ENCODE measurements around the gene LPA. TPM values are rescaled to one million over a fixed set of nuclear protein-coding genes. Genes with fewer than 3 reads are reported as not detected.
"Not testable (repeated sequence)": the region's sequence is repeated elsewhere in the genome, so short reads cannot be mapped to it uniquely, and the experiment has no call there.

LPA gene
- total RNA-seq, 1 experiment from 2014 or later, result 0.61 TPM

GRCh38 chr6:160685762-160686450, 21.8 kb upstream of the LPA start:
- peaks cover 12% of the 10 kb centered on the region for H3K36me3 Mint-ChIP-seq
- no peak for DNase-seq (ENCODE audit: low spot score)
- peak overlapping the region; percentile 31; the same call in 1 of the 2 replicates for H3K4me3 Mint-ChIP-seq
- CTCF ChIA-PET, result no interaction called here
- peaks cover 6% of the 10 kb centered on the region for H3K4me1 Mint-ChIP-seq
- TF ChIP-seq IRF2 (CRISPR knock-in tag; IDR thresholded peaks at IDR 0.05; ENCODE audit: borderline replicate concordance, low read depth), result no peak
- no peak for TF ChIP-seq TP53 (CRISPR knock-in tag; IDR thresholded peaks at IDR 0.05)
- no peak for TF ChIP-seq MYBL2 (CRISPR knock-in tag; IDR thresholded peaks at IDR 0.05)
- TF ChIP-seq OVOL2 (CRISPR knock-in tag; IDR thresholded peaks at IDR 0.05; ENCODE audit: borderline replicate concordance), result no peak
- TF ChIP-seq, protein P1, sequence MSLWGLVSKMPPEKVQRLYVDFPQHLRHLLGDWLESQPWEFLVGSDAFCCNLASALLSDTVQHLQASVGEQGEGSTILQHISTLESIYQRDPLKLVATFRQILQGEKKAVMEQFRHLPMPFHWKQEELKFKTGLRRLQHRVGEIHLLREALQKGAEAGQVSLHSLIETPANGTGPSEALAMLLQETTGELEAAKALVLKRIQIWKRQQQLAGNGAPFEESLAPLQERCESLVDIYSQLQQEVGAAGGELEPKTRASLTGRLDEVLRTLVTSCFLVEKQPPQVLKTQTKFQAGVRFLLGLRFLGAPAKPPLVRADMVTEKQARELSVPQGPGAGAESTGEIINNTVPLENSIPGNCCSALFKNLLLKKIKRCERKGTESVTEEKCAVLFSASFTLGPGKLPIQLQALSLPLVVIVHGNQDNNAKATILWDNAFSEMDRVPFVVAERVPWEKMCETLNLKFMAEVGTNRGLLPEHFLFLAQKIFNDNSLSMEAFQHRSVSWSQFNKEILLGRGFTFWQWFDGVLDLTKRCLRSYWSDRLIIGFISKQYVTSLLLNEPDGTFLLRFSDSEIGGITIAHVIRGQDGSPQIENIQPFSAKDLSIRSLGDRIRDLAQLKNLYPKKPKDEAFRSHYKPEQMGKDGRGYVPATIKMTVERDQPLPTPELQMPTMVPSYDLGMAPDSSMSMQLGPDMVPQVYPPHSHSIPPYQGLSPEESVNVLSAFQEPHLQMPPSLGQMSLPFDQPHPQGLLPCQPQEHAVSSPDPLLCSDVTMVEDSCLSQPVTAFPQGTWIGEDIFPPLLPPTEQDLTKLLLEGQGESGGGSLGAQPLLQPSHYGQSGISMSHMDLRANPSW (CRISPR knock-in tag; conservative IDR thresholded peaks at IDR 0.05; ENCODE audit: low read depth), result no peak
- TF ChIP-seq E2F5 (CRISPR knock-in tag; IDR thresholded peaks at IDR 0.05), result no peak
- TF ChIP-seq ATF3 (CRISPR knock-in tag; conservative IDR thresholded peaks at IDR 0.05), result no peak
- TF ChIP-seq HMGA2 (CRISPR knock-in tag; IDR thresholded peaks at IDR 0.05), result no peak
- TF ChIP-seq NR1H2 (CRISPR knock-in tag; IDR thresholded peaks at IDR 0.05), result no peak
- H3K9me3 Mint-ChIP-seq, result peaks cover 24% of the 10 kb centered on the region
- POLR2A ChIA-PET, result no interaction called here
- peaks cover 2% of the 10 kb centered on the region; the same call in 1 of the 2 replicates for H3K27me3 Mint-ChIP-seq (ENCODE audit: low read depth)
- H3K27ac Mint-ChIP-seq, result peak overlapping the region; percentile 68; the same call in 1 of the 2 replicates
- no peak for ATAC-seq

DNA sequence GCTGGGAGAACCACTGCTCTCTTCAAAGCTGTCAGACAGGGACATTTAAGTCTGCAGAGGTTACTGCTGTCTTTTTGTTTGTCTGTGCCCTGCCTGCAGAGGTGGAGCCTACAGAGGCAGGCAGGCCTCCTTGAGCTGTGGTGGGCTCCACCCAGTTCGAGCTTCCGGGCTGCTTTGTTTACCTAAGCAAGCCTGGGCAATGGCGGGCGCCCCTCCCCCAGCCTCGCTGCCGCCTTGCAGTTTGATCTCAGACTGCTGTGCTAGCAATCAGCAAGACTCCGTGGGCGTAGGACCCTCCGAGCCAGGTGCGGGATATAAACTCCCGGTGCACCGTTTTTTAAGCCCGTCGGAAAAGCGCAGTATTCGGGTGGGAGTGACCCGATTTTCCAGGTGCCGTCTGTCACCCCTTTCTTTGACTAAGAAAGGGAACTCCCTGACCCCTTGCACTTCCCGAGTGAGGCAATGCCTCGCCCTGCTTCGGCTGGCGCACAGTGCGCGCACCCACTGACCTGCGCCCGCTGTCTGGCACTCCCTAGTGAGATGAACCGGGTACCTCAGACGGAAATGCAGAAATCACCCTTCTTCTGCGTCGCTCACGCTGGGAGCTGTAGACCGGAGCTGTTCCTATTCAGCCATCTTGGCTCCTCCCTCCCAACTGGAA, 21.2 kb upstream of the LPA start:
- ATAC-seq; H3K4me1 Mint-ChIP-seq; POLR2A ChIA-PET; CTCF ChIA-PET; DNase-seq (ENCODE audit: low spot score); H3K27me3 Mint-ChIP-seq (ENCODE audit: low read depth): not testable (repeated sequence)
- Mint-ChIP-seq H3K9me3 (peaks cover 21% of the 10 kb centered on the region), H3K27ac (peak overlapping the region; percentile 68; the same call in 1 of the 2 replicates), H3K36me3 (peaks cover 12% of the 10 kb centered on the region), H3K4me3 (peak overlapping the region; percentile 31; the same call in 1 of the 2 replicates)

- no peak overlapping the region for H3K27ac Mint-ChIP-seq
- no peaks in the 10 kb centered on the region for H3K4me1 Mint-ChIP-seq
- peaks cover 8% of the 10 kb centered on the region for H3K36me3 Mint-ChIP-seq
- CTCF ChIA-PET, result no interaction called here
- peak overlapping the region; percentile 71 for H3K4me3 Mint-ChIP-seq
- DNase-seq (ENCODE audit: low spot score) (peak; percentile 77), ATAC-seq (peak; percentile 89)
- peaks cover 9% of the 10 kb centered on the region for H3K9me3 Mint-ChIP-seq
- POLR2A ChIA-PET, result no interaction called here
- H3K27me3 Mint-ChIP-seq (ENCODE audit: low read depth), result peaks cover 40% of the 10 kb centered on the region
- TF ChIP-seq ATF2 (CRISPR knock-in tag; IDR thresholded peaks at IDR 0.05; ENCODE audit: borderline replicate concordance, low read depth) (no peak), RELA (CRISPR knock-in tag; IDR thresholded peaks at IDR 0.05; ENCODE audit: borderline replicate concordance) (no peak), CREB1 (CRISPR knock-in tag; IDR thresholded peaks at IDR 0.05) (no peak), GTF2I (CRISPR knock-in tag; conservative IDR thresholded peaks at IDR 0.05) (no peak), FOXJ3 (CRISPR knock-in tag; IDR thresholded peaks at IDR 0.05; ENCODE audit: borderline replicate concordance) (no peak), ZNF121 (CRISPR knock-in tag; IDR thresholded peaks at IDR 0.05) (no peak), MAX (CRISPR knock-in tag; IDR thresholded peaks at IDR 0.05) (0 out of 2 replicates have a peak, but pooled peaks have one; percentile 46), PRDM15 (CRISPR knock-in tag; IDR thresholded peaks at IDR 0.05) (no peak), NR1H2 (CRISPR knock-in tag; IDR thresholded peaks at IDR 0.05) (no peak), MYBL2 (CRISPR knock-in tag; IDR thresholded peaks at IDR 0.05) (no peak), TP53 (CRISPR knock-in tag; IDR thresholded peaks at IDR 0.05) (0 out of 2 replicates have a peak, but pooled peaks have one; percentile 6), MXD4 (CRISPR knock-in tag; IDR thresholded peaks at IDR 0.05; ENCODE audit: borderline replicate concordance) (no peak)
- TF ChIP-seq, protein P2, sequence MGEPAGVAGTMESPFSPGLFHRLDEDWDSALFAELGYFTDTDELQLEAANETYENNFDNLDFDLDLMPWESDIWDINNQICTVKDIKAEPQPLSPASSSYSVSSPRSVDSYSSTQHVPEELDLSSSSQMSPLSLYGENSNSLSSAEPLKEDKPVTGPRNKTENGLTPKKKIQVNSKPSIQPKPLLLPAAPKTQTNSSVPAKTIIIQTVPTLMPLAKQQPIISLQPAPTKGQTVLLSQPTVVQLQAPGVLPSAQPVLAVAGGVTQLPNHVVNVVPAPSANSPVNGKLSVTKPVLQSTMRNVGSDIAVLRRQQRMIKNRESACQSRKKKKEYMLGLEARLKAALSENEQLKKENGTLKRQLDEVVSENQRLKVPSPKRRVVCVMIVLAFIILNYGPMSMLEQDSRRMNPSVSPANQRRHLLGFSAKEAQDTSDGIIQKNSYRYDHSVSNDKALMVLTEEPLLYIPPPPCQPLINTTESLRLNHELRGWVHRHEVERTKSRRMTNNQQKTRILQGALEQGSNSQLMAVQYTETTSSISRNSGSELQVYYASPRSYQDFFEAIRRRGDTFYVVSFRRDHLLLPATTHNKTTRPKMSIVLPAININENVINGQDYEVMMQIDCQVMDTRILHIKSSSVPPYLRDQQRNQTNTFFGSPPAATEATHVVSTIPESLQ (CRISPR knock-in tag; IDR thresholded peaks at IDR 0.05), result no peak
These were observed 15.3 kb upstream of the LPA start for GRCh38 chr6:160679402-160679769.
